Measurements from ENCODE around the gene EXO5. TPM values are rescaled to one million over a fixed set of nuclear protein-coding genes. Genes with fewer than 3 reads are reported as not detected.

EXO5 gene
- total and polyA plus RNA-seq, 2 of the 4 experiments (the other 2 are of a cell fraction): 7.8 to 11.1 TPM

- ATAC-seq (ENCODE audit: low read depth) (no peak), DNase-seq (no peak)
- no peak overlapping the region for H2BK20ac ChIP-seq (ENCODE audit: low read depth, low read length)
- no peaks in the 10 kb centered on the region for H3K27me3 ChIP-seq (ENCODE audit: control insufficient read depth, insufficient read depth, low read length)
- no peak overlapping the region for H2AK5ac ChIP-seq (ENCODE audit: low read depth, low read length)
- no peak overlapping the region for H4K5ac ChIP-seq (ENCODE audit: low read depth, low read length)
- intact Hi-C loops (cut with micrococcal nuclease): no loop called here
- H4K20me1 ChIP-seq (ENCODE audit: insufficient read depth, low read length): no peaks in the 10 kb centered on the region
- no peak overlapping the region for H2BK5ac ChIP-seq (ENCODE audit: low read depth, low read length, poor library complexity, severe bottlenecking)
- no peak overlapping the region for H3K27ac ChIP-seq (ENCODE audit: insufficient read depth, low read length)
- ChIA-PET POLR2A (ENCODE audit: unreplicated experiment) (no interaction called here), CTCF (no interaction called here)
- H3K18ac ChIP-seq (ENCODE audit: low read depth, low read length): no peak overlapping the region
- 54% methylated on average over 2 of the region's 3 CpGs; no CpG with 5 or more reads in 1 of the 2 experiments for WGBS, 2 experiments (ENCODE audit: extremely low coverage in 2 of 2, insufficient read length in 1 of 2)
- no peak overlapping the region for H2BK120ac ChIP-seq (ENCODE audit: low read depth, low read length)
- BruUV-seq (replicated peaks): no TSS peak
- H4K91ac ChIP-seq (ENCODE audit: insufficient read depth, low read depth, low read length): no peak overlapping the region
- H4K8ac ChIP-seq (ENCODE audit: low read depth in 2 of 2, low read length in 2 of 2): no peak overlapping the region
- no peak overlapping the region for H2AK9ac ChIP-seq (replicated peaks; ENCODE audit: low read depth, low read length, poor library complexity)
- no peak overlapping the region for H3K4ac ChIP-seq (ENCODE audit: low read depth, low read length)
- no peak overlapping the region for H3K9ac ChIP-seq (ENCODE audit: low read depth, low read length)
- no peak overlapping the region for H3K56ac ChIP-seq (ENCODE audit: extremely low read depth, insufficient read depth, low read length)
- dilution Hi-C loops (cut with HindIII; ENCODE audit: low sequenced_read_pairs, unreplicated experiment): no loop called here
- H3K4me1 ChIP-seq (ENCODE audit: control insufficient read depth, insufficient read depth, low read length): no peaks in the 10 kb centered on the region
- no peaks in the 10 kb centered on the region for H3K9me1 ChIP-seq (ENCODE audit: insufficient read depth, low read length)
- H3K4me3 ChIP-seq (ENCODE audit: insufficient read depth, low read depth, low read length): no peak overlapping the region
- no peak overlapping the region for H3K23ac ChIP-seq (ENCODE audit: low read depth, low read length)
- no peak overlapping the region for H2AFZ ChIP-seq (replicated peaks; ENCODE audit: low read length, poor library complexity)
- TF ChIP-seq, protein P1, sequence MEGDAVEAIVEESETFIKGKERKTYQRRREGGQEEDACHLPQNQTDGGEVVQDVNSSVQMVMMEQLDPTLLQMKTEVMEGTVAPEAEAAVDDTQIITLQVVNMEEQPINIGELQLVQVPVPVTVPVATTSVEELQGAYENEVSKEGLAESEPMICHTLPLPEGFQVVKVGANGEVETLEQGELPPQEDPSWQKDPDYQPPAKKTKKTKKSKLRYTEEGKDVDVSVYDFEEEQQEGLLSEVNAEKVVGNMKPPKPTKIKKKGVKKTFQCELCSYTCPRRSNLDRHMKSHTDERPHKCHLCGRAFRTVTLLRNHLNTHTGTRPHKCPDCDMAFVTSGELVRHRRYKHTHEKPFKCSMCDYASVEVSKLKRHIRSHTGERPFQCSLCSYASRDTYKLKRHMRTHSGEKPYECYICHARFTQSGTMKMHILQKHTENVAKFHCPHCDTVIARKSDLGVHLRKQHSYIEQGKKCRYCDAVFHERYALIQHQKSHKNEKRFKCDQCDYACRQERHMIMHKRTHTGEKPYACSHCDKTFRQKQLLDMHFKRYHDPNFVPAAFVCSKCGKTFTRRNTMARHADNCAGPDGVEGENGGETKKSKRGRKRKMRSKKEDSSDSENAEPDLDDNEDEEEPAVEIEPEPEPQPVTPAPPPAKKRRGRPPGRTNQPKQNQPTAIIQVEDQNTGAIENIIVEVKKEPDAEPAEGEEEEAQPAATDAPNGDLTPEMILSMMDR (conservative IDR thresholded peaks at IDR 0.05; ENCODE audit: low read depth, low read length): no peak
- TF ChIP-seq CHD1 (IDR thresholded peaks at IDR 0.05; ENCODE audit: low read depth, low read length) (no peak), ELK1 (IDR thresholded peaks at IDR 0.05; ENCODE audit: borderline replicate concordance, low read depth, low read length) (no peak)
- H3K14ac ChIP-seq (replicated peaks; ENCODE audit: low read depth, low read length): no peak overlapping the region
- no peaks in the 10 kb centered on the region for H3K9me3 ChIP-seq (ENCODE audit: control insufficient read depth, insufficient read depth, low read length)
- H2BK15ac ChIP-seq (ENCODE audit: low read depth, low read length): no peak overlapping the region
- no peaks in the 10 kb centered on the region for H3K79me1 ChIP-seq (ENCODE audit: low read depth in 1 of 2, low read length in 2 of 2)
- in situ Hi-C loops (cut with MboI; ENCODE audit: low sequenced_read_pairs): no loop called here
- H3K36me3 ChIP-seq (ENCODE audit: control insufficient read depth, insufficient read depth, low read length): no peaks in the 10 kb centered on the region
- no peak overlapping the region for H3K4me2 ChIP-seq (ENCODE audit: low read depth, low read length)
Measured at GRCh38 chr1:40564506-40564905, 55.9 kb downstream of the EXO5 start.

Data from IMR-90 (cell line).